ENCODE measurements around the gene SECISBP2L. TPM values are rescaled to one million over a fixed set of nuclear protein-coding genes. Genes with fewer than 3 reads are reported as not detected.
"Not testable (repeated sequence)": the region's sequence is repeated elsewhere in the genome, so short reads cannot be mapped to it uniquely, and the experiment has no call there.

SECISBP2L gene
- total RNA-seq, 1 donor from 2014 or later = 38.0 TPM

GRCh38 chr15:49074589-49075287 lies 28.5 kb upstream of the SECISBP2L start:
- H3K36me3 Mint-ChIP-seq (ENCODE audit: low read depth); H3K9me3 Mint-ChIP-seq; H3K27me3 Mint-ChIP-seq (ENCODE audit: insufficient read depth); intact Hi-C loops (cut with micrococcal nuclease); H3K4me3 Mint-ChIP-seq; H3K4me1 Mint-ChIP-seq (ENCODE audit: low read depth); DNase-seq (ENCODE audit: low spot score); H3K27ac Mint-ChIP-seq: not testable (repeated sequence)

- intact Hi-C loops (cut with micrococcal nuclease) = no loop called here
- H3K4me1 Mint-ChIP-seq (ENCODE audit: low read depth) = peaks cover under 1% of the 10 kb centered on the region
- no peaks in the 10 kb centered on the region for H3K36me3 Mint-ChIP-seq (ENCODE audit: low read depth)
- no peaks in the 10 kb centered on the region for H3K9me3 Mint-ChIP-seq
- no peak overlapping the region for H3K27ac Mint-ChIP-seq
- peaks cover 1% of the 10 kb centered on the region for H3K27me3 Mint-ChIP-seq (ENCODE audit: insufficient read depth)
- DNase-seq (ENCODE audit: low spot score) = no peak
- H3K4me3 Mint-ChIP-seq = no peak overlapping the region
These were observed 20.1 kb upstream of the SECISBP2L start for GRCh38 chr15:49066372-49066771.

GRCh38 chr15:49064884-49065283 lies 18.6 kb upstream of the SECISBP2L start:
- Mint-ChIP-seq H3K4me1 (ENCODE audit: low read depth) (peaks cover 9% of the 10 kb centered on the region), H3K4me3 (no peak overlapping the region)
- intact Hi-C loops (cut with micrococcal nuclease) = no loop called here

GRCh38 chr15:49064281-49064653 lies 18.0 kb upstream of the SECISBP2L start:
- intact Hi-C loops (cut with micrococcal nuclease) = no loop called here
- no peak for DNase-seq (ENCODE audit: low spot score)
- no peaks in the 10 kb centered on the region for H3K9me3 Mint-ChIP-seq
- H3K4me1 Mint-ChIP-seq (ENCODE audit: low read depth) = peaks cover 9% of the 10 kb centered on the region
- H3K27me3 Mint-ChIP-seq (ENCODE audit: insufficient read depth) = no peaks in the 10 kb centered on the region
- no peaks in the 10 kb centered on the region for H3K36me3 Mint-ChIP-seq (ENCODE audit: low read depth)
- no peak overlapping the region for H3K4me3 Mint-ChIP-seq
- H3K27ac Mint-ChIP-seq = no peak overlapping the region

More at GRCh38 chr15:49064884-49065283, 18.6 kb upstream of the SECISBP2L start:
- DNase-seq (ENCODE audit: low spot score) = no peak
- Mint-ChIP-seq H3K36me3 (ENCODE audit: low read depth) (no peaks in the 10 kb centered on the region), H3K27me3 (ENCODE audit: insufficient read depth) (no peaks in the 10 kb centered on the region), H3K27ac (no peak overlapping the region), H3K9me3 (no peaks in the 10 kb centered on the region)

GRCh38 chr15:49063402-49064280 lies 17.4 kb upstream of the SECISBP2L start:
- intact Hi-C loops (cut with micrococcal nuclease) = no loop called here
- Mint-ChIP-seq H3K36me3 (ENCODE audit: low read depth) (no peaks in the 10 kb centered on the region), H3K4me3 (no peak overlapping the region), H3K27ac (no peak overlapping the region), H3K4me1 (ENCODE audit: low read depth) (peaks cover 9% of the 10 kb centered on the region), H3K9me3 (no peaks in the 10 kb centered on the region), H3K27me3 (ENCODE audit: insufficient read depth) (no peaks in the 10 kb centered on the region)
- DNase-seq (ENCODE audit: low spot score) = no peak

- intact Hi-C loops (cut with micrococcal nuclease) = no loop called here
- Mint-ChIP-seq H3K4me1 (ENCODE audit: low read depth) (peaks cover 9% of the 10 kb centered on the region), H3K4me3 (no peak overlapping the region), H3K9me3 (no peaks in the 10 kb centered on the region), H3K27ac (no peak overlapping the region), H3K36me3 (ENCODE audit: low read depth) (no peaks in the 10 kb centered on the region), H3K27me3 (ENCODE audit: insufficient read depth) (no peaks in the 10 kb centered on the region)
- DNase-seq (ENCODE audit: low spot score) = no peak
These were observed 16.7 kb upstream of the SECISBP2L start for GRCh38 chr15:49062900-49063299.

GRCh38 chr15:49060710-49061495 lies 14.7 kb upstream of the SECISBP2L start:
- H3K4me3 Mint-ChIP-seq = no peak overlapping the region
- H3K4me1 Mint-ChIP-seq (ENCODE audit: low read depth) = peaks cover 9% of the 10 kb centered on the region
- H3K36me3 Mint-ChIP-seq (ENCODE audit: low read depth) = no peaks in the 10 kb centered on the region
- intact Hi-C loops (cut with micrococcal nuclease) = no loop called here
- H3K27me3 Mint-ChIP-seq (ENCODE audit: insufficient read depth) = peaks cover 4% of the 10 kb centered on the region
- no peak for DNase-seq (ENCODE audit: low spot score)
- no peak overlapping the region for H3K27ac Mint-ChIP-seq
- no peaks in the 10 kb centered on the region for H3K9me3 Mint-ChIP-seq

- DNase-seq (ENCODE audit: low spot score) = no peak
- intact Hi-C loops (cut with micrococcal nuclease) = no loop called here
- no peak overlapping the region for H3K27ac Mint-ChIP-seq
- no peaks in the 10 kb centered on the region for H3K36me3 Mint-ChIP-seq (ENCODE audit: low read depth)
- H3K4me3 Mint-ChIP-seq = no peak overlapping the region
- no peaks in the 10 kb centered on the region for H3K9me3 Mint-ChIP-seq
- peaks cover 4% of the 10 kb centered on the region for H3K27me3 Mint-ChIP-seq (ENCODE audit: insufficient read depth)
- peaks cover 9% of the 10 kb centered on the region for H3K4me1 Mint-ChIP-seq (ENCODE audit: low read depth)
These were observed 13.2 kb upstream of the SECISBP2L start for GRCh38 chr15:49059491-49059890.

GRCh38 chr15:49058559-49058958 lies 12.3 kb upstream of the SECISBP2L start:
- Mint-ChIP-seq H3K27ac (no peak overlapping the region), H3K27me3 (ENCODE audit: insufficient read depth) (peaks cover 4% of the 10 kb centered on the region), H3K4me1 (ENCODE audit: low read depth) (peaks cover 9% of the 10 kb centered on the region), H3K9me3 (no peaks in the 10 kb centered on the region), H3K4me3 (no peak overlapping the region), H3K36me3 (ENCODE audit: low read depth) (no peaks in the 10 kb centered on the region)
- intact Hi-C loops (cut with micrococcal nuclease) = no loop called here
- no peak for DNase-seq (ENCODE audit: low spot score)

- no peaks in the 10 kb centered on the region for H3K9me3 Mint-ChIP-seq
- no peak overlapping the region for H3K4me3 Mint-ChIP-seq
- no peaks in the 10 kb centered on the region for H3K36me3 Mint-ChIP-seq (ENCODE audit: low read depth)
- H3K27me3 Mint-ChIP-seq (ENCODE audit: insufficient read depth) = peaks cover 4% of the 10 kb centered on the region
- no peak for DNase-seq (ENCODE audit: low spot score)
- H3K27ac Mint-ChIP-seq = no peak overlapping the region
- peaks cover 1% of the 10 kb centered on the region for H3K4me1 Mint-ChIP-seq (ENCODE audit: low read depth)
- intact Hi-C loops (cut with micrococcal nuclease) = no loop called here
These were observed 9.4 kb upstream of the SECISBP2L start for GRCh38 chr15:49055630-49056029.

GRCh38 chr15:49052662-49053061 lies 6.4 kb upstream of the SECISBP2L start:
- no peak overlapping the region for H3K4me3 Mint-ChIP-seq
- no peaks in the 10 kb centered on the region for H3K9me3 Mint-ChIP-seq
- no peak for DNase-seq (ENCODE audit: low spot score)
- H3K27me3 Mint-ChIP-seq (ENCODE audit: insufficient read depth) = peaks cover 4% of the 10 kb centered on the region
- H3K36me3 Mint-ChIP-seq (ENCODE audit: low read depth) = no peaks in the 10 kb centered on the region
- intact Hi-C loops (cut with micrococcal nuclease) = no loop called here
- no peaks in the 10 kb centered on the region for H3K4me1 Mint-ChIP-seq (ENCODE audit: low read depth)
- no peak overlapping the region for H3K27ac Mint-ChIP-seq

- Mint-ChIP-seq H3K36me3 (ENCODE audit: low read depth) (peaks cover 2% of the 10 kb centered on the region), H3K4me1 (ENCODE audit: low read depth) (peaks cover 26% of the 10 kb centered on the region), H3K27me3 (ENCODE audit: insufficient read depth) (no peaks in the 10 kb centered on the region), H3K9me3 (no peaks in the 10 kb centered on the region), H3K4me3 (no peak overlapping the region), H3K27ac (no peak overlapping the region)
- intact Hi-C loops (cut with micrococcal nuclease) = loop anchor here (2.0 to 10.0 kb wide), 2 partner anchors 573 to 713 kb away; partner anchors contain the start of genes DTWD1, DUT and FAM227B
- DNase-seq (ENCODE audit: low spot score) = no peak
These were observed 1.2 kb upstream of the SECISBP2L start for GRCh38 chr15:49047456-49047855.

Data from activated T-helper 1 cell treated with anti-CD3 and anti-CD28 coated beads, Interleukin-12 subunit alpha, Interleukin-12 subunit beta, Interleukin-2, Interleukin-4 antibody, amounts not matched to agents 30 ng/mL and 10 ng/mL and 1 ng/mL, durations not matched to agents 14 hours and 24 hours and 36 hours (primary cell).